ENCODE measurements around the gene LENG1.

LENG1 gene

GRCh38 chr19:54156490-54156889 is 3.0 kb downstream of the LENG1 start:
- H3K4me3 ChIP-seq (ENCODE audit: low read depth, low read length): no peak overlapping the region
- TF ChIP-seq CTCF (IDR thresholded peaks at IDR 0.05; ENCODE audit: low read depth, low read length) (no peak), MAX (IDR thresholded peaks at IDR 0.05; ENCODE audit: low read depth, low read length) (no peak), POLR2A (IDR thresholded peaks at IDR 0.05; ENCODE audit: extremely low read depth, insufficient read length) (no peak), MYC (IDR thresholded peaks at IDR 0.05; ENCODE audit: low read depth, low read length) (no peak)
- no peak for DNase-seq (ENCODE audit: low read depth)

GRCh38 chr19:54155694-54156093 is 3.8 kb downstream of the LENG1 start:
- no peak overlapping the region for H3K4me3 ChIP-seq (ENCODE audit: low read depth, low read length)
- DNase-seq (ENCODE audit: low read depth): no peak

GRCh38 chr19:54154603-54155345 is 4.7 kb downstream of the LENG1 start:
- TF ChIP-seq MAX (IDR thresholded peaks at IDR 0.05; ENCODE audit: low read depth, low read length) (no peak), POLR2A (IDR thresholded peaks at IDR 0.05; ENCODE audit: extremely low read depth, insufficient read length) (no peak), CTCF (IDR thresholded peaks at IDR 0.05; ENCODE audit: low read depth, low read length) (no peak), MYC (IDR thresholded peaks at IDR 0.05; ENCODE audit: low read depth, low read length) (no peak)
- no peak overlapping the region for H3K4me3 ChIP-seq (ENCODE audit: low read depth, low read length)
- no peak for DNase-seq (ENCODE audit: low read depth)

More at GRCh38 chr19:54155694-54156093, 3.8 kb downstream of the LENG1 start:
- TF ChIP-seq MYC (IDR thresholded peaks at IDR 0.05; ENCODE audit: low read depth, low read length) (no peak), CTCF (IDR thresholded peaks at IDR 0.05; ENCODE audit: low read depth, low read length) (no peak), POLR2A (IDR thresholded peaks at IDR 0.05; ENCODE audit: extremely low read depth, insufficient read length) (no peak), MAX (IDR thresholded peaks at IDR 0.05; ENCODE audit: low read depth, low read length) (no peak)

- no peak for DNase-seq (ENCODE audit: low read depth)
- TF ChIP-seq POLR2A (IDR thresholded peaks at IDR 0.05; ENCODE audit: extremely low read depth, insufficient read length) (no peak), MAX (IDR thresholded peaks at IDR 0.05; ENCODE audit: low read depth, low read length) (no peak), MYC (IDR thresholded peaks at IDR 0.05; ENCODE audit: low read depth, low read length) (no peak), CTCF (IDR thresholded peaks at IDR 0.05; ENCODE audit: low read depth, low read length) (no peak)
- H3K4me3 ChIP-seq (ENCODE audit: low read depth, low read length): no peak overlapping the region
Observed at GRCh38 chr19:54153731-54154326, 5.7 kb downstream of the LENG1 start.

GRCh38 chr19:54152878-54153524 is 6.5 kb downstream of the LENG1 start:
- no peak for DNase-seq (ENCODE audit: low read depth)
- H3K4me3 ChIP-seq (ENCODE audit: low read depth, low read length): no peak overlapping the region
- TF ChIP-seq CTCF (IDR thresholded peaks at IDR 0.05; ENCODE audit: low read depth, low read length) (no peak), MYC (IDR thresholded peaks at IDR 0.05; ENCODE audit: low read depth, low read length) (no peak), POLR2A (IDR thresholded peaks at IDR 0.05; ENCODE audit: extremely low read depth, insufficient read length) (no peak), MAX (IDR thresholded peaks at IDR 0.05; ENCODE audit: low read depth, low read length) (no peak)
